ENCODE measurements around the gene ISG20.
"Not testable (repeated sequence)": the region's sequence is repeated elsewhere in the genome, so short reads cannot be mapped to it uniquely, and the experiment has no call there.

Gene ISG20

GRCh38 chr15:88637436-88637835 is 1.4 kb upstream of the ISG20 start:
- DNase-seq (ENCODE audit: low read depth) = no peak

GRCh38 chr15:88637841-88638625 is 783 bp upstream of the ISG20 start:
- DNase-seq (ENCODE audit: low read depth) = no peak

GRCh38 chr15:88641959-88642452 is 3.2 kb downstream of the ISG20 start:
- DNase-seq (ENCODE audit: low read depth) = no peak

- not testable (repeated sequence) for DNase-seq (ENCODE audit: low read depth)
These were observed 3.7 kb downstream of the ISG20 start for GRCh38 chr15:88642514-88642913.

- DNase-seq (ENCODE audit: low read depth) = no peak
These were observed 5.9 kb downstream of the ISG20 start for GRCh38 chr15:88644741-88645140.

GRCh38 chr15:88645171-88646087 is 6.6 kb downstream of the ISG20 start:
- no peak for DNase-seq (ENCODE audit: low read depth)

GRCh38 chr15:88646088-88646405 is 7.2 kb downstream of the ISG20 start:
- DNase-seq (ENCODE audit: low read depth) = no peak

- DNase-seq (ENCODE audit: low read depth) = no peak
These were observed 8.1 kb downstream of the ISG20 start for GRCh38 chr15:88646951-88647350.

GRCh38 chr15:88647351-88648105 is 8.7 kb downstream of the ISG20 start:
- no peak for DNase-seq (ENCODE audit: low read depth)

- no peak for DNase-seq (ENCODE audit: low read depth)
These were observed 9.8 kb downstream of the ISG20 start for GRCh38 chr15:88648357-88649214.

- peak; percentile 70 for DNase-seq (ENCODE audit: low read depth)
These were observed 10.5 kb downstream of the ISG20 start for GRCh38 chr15:88649286-88649733.

GRCh38 chr15:88649753-88650551 is 11.1 kb downstream of the ISG20 start:
- no peak for DNase-seq (ENCODE audit: low read depth)

- no peak for DNase-seq (ENCODE audit: low read depth)
These were observed 11.7 kb downstream of the ISG20 start for GRCh38 chr15:88650556-88650955.

- no peak for DNase-seq (ENCODE audit: low read depth)
These were observed 12.4 kb downstream of the ISG20 start for GRCh38 chr15:88651136-88651732.

- no peak for DNase-seq (ENCODE audit: low read depth)
These were observed 13.2 kb downstream of the ISG20 start for GRCh38 chr15:88651971-88652370.

GRCh38 chr15:88652456-88653199 is 13.8 kb downstream of the ISG20 start:
- no peak for DNase-seq (ENCODE audit: low read depth)

GRCh38 chr15:88653200-88654064 is 14.6 kb downstream of the ISG20 start:
- no peak for DNase-seq (ENCODE audit: low read depth)

GRCh38 chr15:88654430-88655102 is 15.8 kb downstream of the ISG20 start:
- DNase-seq (ENCODE audit: low read depth) = no peak

All from activated T-cell treated with anti-CD3 and anti-CD28 coated beads for 24 hours (primary cell).